ENCODE measurements around the gene AARS1.
"Not testable (repeated sequence)": the region's sequence is repeated elsewhere in the genome, so short reads cannot be mapped to it uniquely, and the experiment has no call there.

DNA sequence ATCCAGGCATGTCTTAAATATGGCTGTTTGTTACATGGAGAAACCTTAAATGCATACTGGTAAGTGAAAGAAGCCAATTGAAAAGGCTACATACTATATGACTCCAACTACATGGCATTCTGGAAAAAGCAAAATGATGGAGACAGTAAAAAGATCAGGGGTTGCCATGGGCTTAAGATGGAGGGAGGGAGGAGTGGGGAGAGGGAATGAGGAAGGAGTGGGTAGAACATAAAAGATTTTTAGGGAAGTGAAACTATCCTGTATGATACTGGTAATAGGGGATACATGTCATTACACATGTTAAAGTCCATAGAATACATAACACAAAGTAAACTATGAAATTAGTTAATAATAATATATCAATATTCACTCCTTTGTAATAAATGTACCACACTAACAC, 50.5 kb downstream of the AARS1 start:
- not testable (repeated sequence) for TF ChIP-seq CHD2 (IDR thresholded peaks at IDR 0.05; ENCODE audit: low read length, partially characterized antibody); CEBPB (IDR thresholded peaks at IDR 0.05); POLR2A (IDR thresholded peaks at IDR 0.05; ENCODE audit: low read length); CBX8 (IDR thresholded peaks at IDR 0.05); RFX5 (IDR thresholded peaks at IDR 0.05); ZFP36 (IDR thresholded peaks at IDR 0.05; ENCODE audit: borderline replicate concordance, partially characterized antibody); CBX2 (IDR thresholded peaks at IDR 0.05; ENCODE audit: borderline replicate concordance, low read depth)
- TF ChIP-seq, protein P1, sequence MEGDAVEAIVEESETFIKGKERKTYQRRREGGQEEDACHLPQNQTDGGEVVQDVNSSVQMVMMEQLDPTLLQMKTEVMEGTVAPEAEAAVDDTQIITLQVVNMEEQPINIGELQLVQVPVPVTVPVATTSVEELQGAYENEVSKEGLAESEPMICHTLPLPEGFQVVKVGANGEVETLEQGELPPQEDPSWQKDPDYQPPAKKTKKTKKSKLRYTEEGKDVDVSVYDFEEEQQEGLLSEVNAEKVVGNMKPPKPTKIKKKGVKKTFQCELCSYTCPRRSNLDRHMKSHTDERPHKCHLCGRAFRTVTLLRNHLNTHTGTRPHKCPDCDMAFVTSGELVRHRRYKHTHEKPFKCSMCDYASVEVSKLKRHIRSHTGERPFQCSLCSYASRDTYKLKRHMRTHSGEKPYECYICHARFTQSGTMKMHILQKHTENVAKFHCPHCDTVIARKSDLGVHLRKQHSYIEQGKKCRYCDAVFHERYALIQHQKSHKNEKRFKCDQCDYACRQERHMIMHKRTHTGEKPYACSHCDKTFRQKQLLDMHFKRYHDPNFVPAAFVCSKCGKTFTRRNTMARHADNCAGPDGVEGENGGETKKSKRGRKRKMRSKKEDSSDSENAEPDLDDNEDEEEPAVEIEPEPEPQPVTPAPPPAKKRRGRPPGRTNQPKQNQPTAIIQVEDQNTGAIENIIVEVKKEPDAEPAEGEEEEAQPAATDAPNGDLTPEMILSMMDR (IDR thresholded peaks at IDR 0.05): not testable (repeated sequence)
- TF ChIP-seq, protein P2, sequence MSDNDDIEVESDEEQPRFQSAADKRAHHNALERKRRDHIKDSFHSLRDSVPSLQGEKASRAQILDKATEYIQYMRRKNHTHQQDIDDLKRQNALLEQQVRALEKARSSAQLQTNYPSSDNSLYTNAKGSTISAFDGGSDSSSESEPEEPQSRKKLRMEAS (IDR thresholded peaks at IDR 0.05): not testable (repeated sequence)
- TF ChIP-seq, protein P3, sequence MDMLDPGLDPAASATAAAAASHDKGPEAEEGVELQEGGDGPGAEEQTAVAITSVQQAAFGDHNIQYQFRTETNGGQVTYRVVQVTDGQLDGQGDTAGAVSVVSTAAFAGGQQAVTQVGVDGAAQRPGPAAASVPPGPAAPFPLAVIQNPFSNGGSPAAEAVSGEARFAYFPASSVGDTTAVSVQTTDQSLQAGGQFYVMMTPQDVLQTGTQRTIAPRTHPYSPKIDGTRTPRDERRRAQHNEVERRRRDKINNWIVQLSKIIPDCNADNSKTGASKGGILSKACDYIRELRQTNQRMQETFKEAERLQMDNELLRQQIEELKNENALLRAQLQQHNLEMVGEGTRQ (IDR thresholded peaks at IDR 0.05): not testable (repeated sequence)

Data from A549 (cell line).